Measurements from ENCODE around the gene PSMB1.

Gene PSMB1

DNA sequence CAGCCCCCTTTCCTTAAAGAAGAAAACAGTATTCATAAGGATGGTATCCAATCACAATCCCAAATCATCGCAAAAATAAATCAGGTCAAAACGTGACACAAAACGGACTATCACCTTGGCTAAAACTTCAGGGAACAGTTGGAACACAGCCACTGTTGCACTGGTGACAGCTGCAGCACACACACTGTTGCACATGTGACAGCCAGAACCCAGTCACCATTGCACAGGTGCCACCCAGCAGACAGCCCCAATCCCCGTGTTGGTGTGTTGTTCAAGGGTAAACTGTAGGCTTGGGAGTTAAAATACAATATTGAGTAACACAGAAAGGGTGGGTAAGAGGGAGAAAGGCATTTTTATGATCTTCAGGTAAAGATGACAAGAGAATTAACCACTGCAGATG is 15.8 kb downstream of the PSMB1 start:
- Histone ChIP-seq H3K36me3 (ENCODE audit: insufficient read depth, low read length) (peaks cover 96% of the 10 kb centered on the region), H2AFZ (ENCODE audit: low read length) (no peak overlapping the region)

DNA sequence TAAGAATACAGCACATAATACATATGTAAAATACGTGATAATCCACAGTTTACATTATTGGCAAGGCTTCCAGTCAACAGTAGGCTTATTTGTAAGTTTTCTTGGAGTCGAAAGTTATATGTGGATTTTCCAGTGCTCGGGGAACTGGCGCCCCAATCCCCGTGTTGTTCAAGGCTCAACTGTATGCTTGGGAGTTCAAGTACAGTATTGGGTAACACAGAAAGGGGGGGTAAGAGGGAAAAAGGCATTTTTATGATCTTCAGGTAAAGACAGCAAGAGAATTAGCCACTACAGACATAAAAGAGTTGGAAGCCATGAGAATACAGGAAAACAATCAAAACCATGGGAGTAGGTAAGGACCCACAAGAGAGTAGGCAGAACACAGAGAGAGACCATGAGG is 16.4 kb downstream of the PSMB1 start:
- no peaks in the 10 kb centered on the region for H3K4me1 ChIP-seq (ENCODE audit: insufficient read depth, low read length, severe bottlenecking)
- no peak overlapping the region for H2AFZ ChIP-seq (ENCODE audit: low read length)
- H3F3A ChIP-seq (ENCODE audit: insufficient read depth, low read length), result no peaks in the 10 kb centered on the region
- no peak overlapping the region for H3K4me2 ChIP-seq (ENCODE audit: low read length)
- no peak overlapping the region for H3K27ac ChIP-seq (ENCODE audit: low read depth, low read length, poor library complexity, severe bottlenecking)
- no peak overlapping the region for H3K4me3 ChIP-seq (ENCODE audit: low read depth, low read length, poor library complexity, severe bottlenecking)
- TF ChIP-seq EZH2 (IDR thresholded peaks at IDR 0.05; ENCODE audit: borderline replicate concordance, low read length), result no peak
- TF ChIP-seq, protein P1, sequence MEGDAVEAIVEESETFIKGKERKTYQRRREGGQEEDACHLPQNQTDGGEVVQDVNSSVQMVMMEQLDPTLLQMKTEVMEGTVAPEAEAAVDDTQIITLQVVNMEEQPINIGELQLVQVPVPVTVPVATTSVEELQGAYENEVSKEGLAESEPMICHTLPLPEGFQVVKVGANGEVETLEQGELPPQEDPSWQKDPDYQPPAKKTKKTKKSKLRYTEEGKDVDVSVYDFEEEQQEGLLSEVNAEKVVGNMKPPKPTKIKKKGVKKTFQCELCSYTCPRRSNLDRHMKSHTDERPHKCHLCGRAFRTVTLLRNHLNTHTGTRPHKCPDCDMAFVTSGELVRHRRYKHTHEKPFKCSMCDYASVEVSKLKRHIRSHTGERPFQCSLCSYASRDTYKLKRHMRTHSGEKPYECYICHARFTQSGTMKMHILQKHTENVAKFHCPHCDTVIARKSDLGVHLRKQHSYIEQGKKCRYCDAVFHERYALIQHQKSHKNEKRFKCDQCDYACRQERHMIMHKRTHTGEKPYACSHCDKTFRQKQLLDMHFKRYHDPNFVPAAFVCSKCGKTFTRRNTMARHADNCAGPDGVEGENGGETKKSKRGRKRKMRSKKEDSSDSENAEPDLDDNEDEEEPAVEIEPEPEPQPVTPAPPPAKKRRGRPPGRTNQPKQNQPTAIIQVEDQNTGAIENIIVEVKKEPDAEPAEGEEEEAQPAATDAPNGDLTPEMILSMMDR (IDR thresholded peaks at IDR 0.05; ENCODE audit: low read length), result no peak
- H4K20me1 ChIP-seq (ENCODE audit: insufficient read depth, low read length), result no peaks in the 10 kb centered on the region
- no peaks in the 10 kb centered on the region for H3K27me3 ChIP-seq (ENCODE audit: insufficient read depth, low read length)
- no peaks in the 10 kb centered on the region for H3K9me2 ChIP-seq (ENCODE audit: low read depth, low read length)
- H3K36me3 ChIP-seq (ENCODE audit: insufficient read depth, low read length), result peaks cover 93% of the 10 kb centered on the region
- H3K9ac ChIP-seq (ENCODE audit: low read length), result no peak overlapping the region
- no peaks in the 10 kb centered on the region for H3K79me2 ChIP-seq (ENCODE audit: insufficient read depth, low read length)
- H3K9me3 ChIP-seq (ENCODE audit: low read length), result no peaks in the 10 kb centered on the region

More for the DNA sequence above, 15.8 kb downstream of the PSMB1 start:
- no peaks in the 10 kb centered on the region for H3K9me3 ChIP-seq (ENCODE audit: low read length)
- H4K20me1 ChIP-seq (ENCODE audit: insufficient read depth, low read length), result no peaks in the 10 kb centered on the region
- TF ChIP-seq, protein P1 (IDR thresholded peaks at IDR 0.05; ENCODE audit: low read length), result no peak
- no peak for TF ChIP-seq EZH2 (IDR thresholded peaks at IDR 0.05; ENCODE audit: borderline replicate concordance, low read length)
- H3K79me2 ChIP-seq (ENCODE audit: insufficient read depth, low read length), result no peaks in the 10 kb centered on the region
- H3K4me2 ChIP-seq (ENCODE audit: low read length), result no peak overlapping the region
- no peaks in the 10 kb centered on the region for H3K9me2 ChIP-seq (ENCODE audit: low read depth, low read length)
- no peak overlapping the region for H3K4me3 ChIP-seq (ENCODE audit: low read depth, low read length, poor library complexity, severe bottlenecking)
- H3K27me3 ChIP-seq (ENCODE audit: insufficient read depth, low read length), result no peaks in the 10 kb centered on the region
- no peak overlapping the region for H3K27ac ChIP-seq (ENCODE audit: low read depth, low read length, poor library complexity, severe bottlenecking)
- no peaks in the 10 kb centered on the region for H3K4me1 ChIP-seq (ENCODE audit: insufficient read depth, low read length, severe bottlenecking)
- H3F3A ChIP-seq (ENCODE audit: insufficient read depth, low read length), result no peaks in the 10 kb centered on the region
- no peak overlapping the region for H3K9ac ChIP-seq (ENCODE audit: low read length)

DNA sequence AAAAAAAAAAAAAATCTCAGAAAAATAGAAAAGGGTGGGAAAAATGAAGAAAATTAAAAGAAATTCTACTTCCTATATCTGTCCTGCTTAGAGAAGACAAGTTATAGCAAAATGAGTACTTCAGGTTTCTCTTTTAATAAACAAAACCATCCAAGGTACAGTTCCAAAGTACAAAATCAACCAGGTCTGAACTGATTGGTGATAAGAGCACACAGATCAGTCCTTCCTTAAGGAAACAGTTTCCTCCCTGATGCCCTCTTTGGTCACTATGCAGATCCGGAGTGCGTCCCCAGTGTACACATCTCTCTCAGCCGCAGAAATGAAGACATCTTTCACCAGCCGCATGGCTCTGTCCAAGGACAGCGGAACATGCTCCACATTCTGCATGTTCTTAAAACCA is 18.1 kb downstream of the PSMB1 start:
- no peaks in the 10 kb centered on the region for H3K9me3 ChIP-seq (ENCODE audit: low read length)
- peaks cover 77% of the 10 kb centered on the region for H3K36me3 ChIP-seq (ENCODE audit: insufficient read depth, low read length)
- no peak overlapping the region for H3K4me2 ChIP-seq (ENCODE audit: low read length)
- H3K4me3 ChIP-seq (ENCODE audit: low read depth, low read length, poor library complexity, severe bottlenecking), result no peak overlapping the region
- H3K27me3 ChIP-seq (ENCODE audit: insufficient read depth, low read length), result no peaks in the 10 kb centered on the region
- no peaks in the 10 kb centered on the region for H3K79me2 ChIP-seq (ENCODE audit: insufficient read depth, low read length)
- H3K4me1 ChIP-seq (ENCODE audit: insufficient read depth, low read length, severe bottlenecking), result no peaks in the 10 kb centered on the region
- no peak overlapping the region for H3K27ac ChIP-seq (ENCODE audit: low read depth, low read length, poor library complexity, severe bottlenecking)
- H2AFZ ChIP-seq (ENCODE audit: low read length), result no peak overlapping the region
- no peaks in the 10 kb centered on the region for H3K9me2 ChIP-seq (ENCODE audit: low read depth, low read length)
- H4K20me1 ChIP-seq (ENCODE audit: insufficient read depth, low read length), result no peaks in the 10 kb centered on the region
- no peaks in the 10 kb centered on the region for H3F3A ChIP-seq (ENCODE audit: insufficient read depth, low read length)
- no peak overlapping the region for H3K9ac ChIP-seq (ENCODE audit: low read length)
- TF ChIP-seq, protein P1 (IDR thresholded peaks at IDR 0.05; ENCODE audit: low read length), result no peak
- TF ChIP-seq EZH2 (IDR thresholded peaks at IDR 0.05; ENCODE audit: borderline replicate concordance, low read length), result no peak

All from OCI-LY1 (cell line).